GM19035 (cell line): ENCODE data around the gene BEST1.

ENCODE experiments used
- ATAC-seq: cut with Tn5 transposase; IDR thresholded peaks from one replicate; pipeline ENCODE4 v1.9.1; 2021; ENCODE audit not compliant: unreplicated experiment

The BEST1 gene

GRCh38 chr11:61950035-61950547 is at the start of gene BEST1:
TSS of gene BEST1 (plus strand) at chr11:61950351. CDS start at chr11:61951807, 1,456 bp downstream.
- ATAC-seq, result no peak

GRCh38 chr11:61901397-61901796 is 48.8 kb upstream of the BEST1 start:
- no peak for ATAC-seq

- ATAC-seq, result no peak
These were observed 47.8 kb upstream of the BEST1 start for GRCh38 chr11:61902313-61902712.

- ATAC-seq, result no peak
These were observed 46.3 kb upstream of the BEST1 start for GRCh38 chr11:61903845-61904244.

- no peak for ATAC-seq
These were observed 45.6 kb upstream of the BEST1 start for GRCh38 chr11:61904539-61905048.

- no peak for ATAC-seq
These were observed 45.0 kb upstream of the BEST1 start for GRCh38 chr11:61905067-61905696.

- ATAC-seq, result no peak
These were observed 44.2 kb upstream of the BEST1 start for GRCh38 chr11:61905801-61906521.

- ATAC-seq, result no peak
These were observed 43.6 kb upstream of the BEST1 start for GRCh38 chr11:61906522-61906909.

GRCh38 chr11:61907282-61907681 is 42.9 kb upstream of the BEST1 start:
- ATAC-seq, result no peak

GRCh38 chr11:61907871-61908729 is 42.1 kb upstream of the BEST1 start:
- no peak for ATAC-seq

- ATAC-seq, result no peak
These were observed 41.3 kb upstream of the BEST1 start for GRCh38 chr11:61908730-61909316.

GRCh38 chr11:61910187-61911127 is 39.7 kb upstream of the BEST1 start:
- ATAC-seq, result no peak

- no peak for ATAC-seq
These were observed 38.9 kb upstream of the BEST1 start for GRCh38 chr11:61911128-61911700.

GRCh38 chr11:61911701-61912529 is 38.2 kb upstream of the BEST1 start:
- no peak for ATAC-seq

- no peak for ATAC-seq
These were observed 37.6 kb upstream of the BEST1 start for GRCh38 chr11:61912530-61912898.

- no peak for ATAC-seq
These were observed 37.0 kb upstream of the BEST1 start for GRCh38 chr11:61912991-61913698.

GRCh38 chr11:61913699-61914395 is 36.3 kb upstream of the BEST1 start:
- no peak for ATAC-seq
